ENCODE data around the gene HSD17B12. TPM values are rescaled to one million over a fixed set of nuclear protein-coding genes. Genes with fewer than 3 reads are reported as not detected.

The HSD17B12 gene
- total and polyA plus RNA-seq, 2 of the 8 experiments (the other 6 are each of a cell fraction or from before 2014, with no cell fraction given) = 46.0 to 121 TPM

- Histone ChIP-seq H3K4me1 (replicated peaks in 1 of 4; ENCODE audit: control insufficient read depth in 3 of 4, insufficient read depth in 4 of 4, low read length in 3 of 4) (no peaks in the 10 kb centered on the region), H2AK5ac (ENCODE audit: low read depth, low read length) (no peak overlapping the region), H3K36me3 (ENCODE audit: control insufficient read depth in 2 of 4, insufficient read depth in 4 of 4, low read length in 3 of 4) (peaks cover 2 to 16% (median 7%) of the 10 kb centered on the region in 4 experiments; a peak in 5 of 8 replicates), H3K56ac (replicated peaks; ENCODE audit: insufficient read length, low read depth, low read length) (no peak overlapping the region), H3K4me2 (ENCODE audit: insufficient read depth in 1 of 2, low read depth in 2 of 2, low read length in 2 of 2) (no peak overlapping the region), H3K23ac (ENCODE audit: insufficient read length) (no peak overlapping the region), H2BK15ac (ENCODE audit: low read length) (no peak overlapping the region), H3K27me3 (replicated peaks in 1 of 4; ENCODE audit: control insufficient read depth in 3 of 4, extremely low read depth in 1 of 4, insufficient read depth in 3 of 4, low read length in 3 of 4) (no peaks in the 10 kb centered on the region), H2BK12ac (ENCODE audit: low read depth, low read length) (no peak overlapping the region), H3K9ac (replicated peaks in 1 of 4; ENCODE audit: extremely low read depth in 1 of 4, low read depth in 3 of 4, low read length in 3 of 4) (no peak overlapping the region), H2BK120ac (replicated peaks; ENCODE audit: low read depth, low read length) (no peak overlapping the region), H3K9me3 (ENCODE audit: insufficient read depth in 2 of 2, low read depth in 1 of 2, low read length in 1 of 2) (no peaks in the 10 kb centered on the region), H4K8ac (ENCODE audit: extremely low read depth, insufficient read depth, low read length) (no peak overlapping the region), H3K27ac (ENCODE audit: low read depth, low read length) (no peak overlapping the region), H3K79me2 (ENCODE audit: control insufficient read depth in 1 of 2, insufficient read depth in 2 of 2, low read length in 2 of 2) (no peaks in the 10 kb centered on the region), H2BK5ac (ENCODE audit: low read depth, low read length) (no peak overlapping the region), H3K4me3 (ENCODE audit: extremely low read depth in 1 of 4, insufficient read depth in 2 of 4, low read depth in 3 of 4, low read length in 4 of 4) (no peak overlapping the region), H2AFZ (ENCODE audit: low read length) (no peak overlapping the region), H3K79me1 (ENCODE audit: low read depth, low read length) (no peaks in the 10 kb centered on the region), H4K91ac (replicated peaks; ENCODE audit: insufficient read length, low read length) (no peak overlapping the region), H4K5ac (ENCODE audit: insufficient read length, low read depth, low read length) (no peak overlapping the region), H3K18ac (ENCODE audit: extremely low read depth, low read length) (no peak overlapping the region), H4K20me1 (replicated peaks in 1 of 2; ENCODE audit: control insufficient read depth in 1 of 2, insufficient read depth in 2 of 2, low read length in 2 of 2) (no peaks in the 10 kb centered on the region), H3K4ac (replicated peaks; ENCODE audit: insufficient read length, low read depth, low read length) (no peak overlapping the region), H3K14ac (ENCODE audit: insufficient read length) (no peak overlapping the region), H3K23me2 (ENCODE audit: low read depth, low read length) (no peaks in the 10 kb centered on the region), H2BK20ac (ENCODE audit: low read length) (no peak overlapping the region)
- no peak for DNase-seq (ENCODE audit: low read depth in 1 of 2, low spot score in 2 of 2)
- FAIRE-seq = no peak
- POLR2A ChIA-PET (ENCODE audit: partially characterized antibody) = no interaction called here
- CTCF ChIA-PET (ENCODE audit: partially characterized antibody) = interaction anchor here (1.2 kb wide), 1 partner anchor 13 kb away, joined by 3 read pairs; no protein-coding TSS in a partner anchor
- 94% methylated on average over 3 of the region's 3 CpGs; no CpG with 5 or more reads in 1 of the 2 experiments for whole genome bisulfite sequencing, 2 experiments (ENCODE audit: extremely low coverage in 1 of 2, insufficient coverage in 1 of 2, insufficient read length in 1 of 2, insufficient replicate concordance in 2 of 2, low coverage in 1 of 2, low lambda C conversion rate in 2 of 2, missing lambda C conversion rate in 1 of 2)
- TF ChIP-seq POLR2A (IDR thresholded peaks at IDR 0.05; ENCODE audit: control extremely low read depth in 1 of 2, low read depth in 2 of 2, low read length in 2 of 2) (no peak), ATF3 (IDR thresholded peaks at IDR 0.05; ENCODE audit: insufficient read depth, low read depth, low read length) (no peak), NRF1 (IDR thresholded peaks at IDR 0.05; ENCODE audit: low read depth, low read length) (no peak), SP1 (IDR thresholded peaks at IDR 0.05; ENCODE audit: low read depth, low read length) (no peak), RXRA (IDR thresholded peaks at IDR 0.05; ENCODE audit: insufficient read depth, low read depth, low read length) (no peak), FOSL1 (IDR thresholded peaks at IDR 0.05; ENCODE audit: insufficient read depth, low read depth, low read length) (no peak)
Measured at GRCh38 chr11:43756575-43756974, 76.0 kb downstream of the HSD17B12 start.

All from H1 (cell line).